ENCODE results near the gene ATXN7L1. TPM values are rescaled to one million over a fixed set of nuclear protein-coding genes. Genes with fewer than 3 reads are reported as not detected.

The ATXN7L1 gene
- total and polyA plus RNA-seq, 2 of the 4 experiments (the other 2 are of a cell fraction), result 3.5 to 4.3 TPM

GRCh38 chr7:105849122-105849855 is 27.1 kb downstream of the ATXN7L1 start:
- no peak overlapping the region for H3K23ac ChIP-seq (ENCODE audit: low read depth, low read length)
- no peak overlapping the region for H2BK20ac ChIP-seq (ENCODE audit: low read depth, low read length)
- no peak overlapping the region for H3K18ac ChIP-seq (ENCODE audit: low read depth, low read length)
- no peaks in the 10 kb centered on the region; the same call in 1 of the 2 replicates for H3K36me3 ChIP-seq (ENCODE audit: control insufficient read depth, insufficient read depth, low read length)
- H3K27me3 ChIP-seq (ENCODE audit: control insufficient read depth, insufficient read depth, low read length), result no peaks in the 10 kb centered on the region
- no peak overlapping the region for H3K4me3 ChIP-seq (ENCODE audit: insufficient read depth, low read depth, low read length)
- peaks cover 19 to 42% of the 10 kb centered on the region in 2 experiments for H3K79me1 ChIP-seq (ENCODE audit: low read depth in 1 of 2, low read length in 2 of 2)
- no peak overlapping the region for H3K4me2 ChIP-seq (ENCODE audit: low read depth, low read length)
- WGBS, 2 experiments (ENCODE audit: extremely low coverage in 2 of 2, insufficient read length in 1 of 2), result no CpG with 5 or more reads among the region's 6 CpGs
- H2BK5ac ChIP-seq (ENCODE audit: low read depth, low read length, poor library complexity, severe bottlenecking), result no peak overlapping the region
- in situ Hi-C loops (cut with MboI; ENCODE audit: low sequenced_read_pairs) (no loop called here), intact Hi-C loops (cut with micrococcal nuclease) (no loop called here), dilution Hi-C loops (cut with HindIII; ENCODE audit: low sequenced_read_pairs, unreplicated experiment) (no loop called here)
- peaks cover 15% of the 10 kb centered on the region for H3K4me1 ChIP-seq (ENCODE audit: control insufficient read depth, insufficient read depth, low read length)
- no TSS peak for BruUV-seq (replicated peaks)
- peaks cover 34% of the 10 kb centered on the region for H4K20me1 ChIP-seq (ENCODE audit: insufficient read depth, low read length)
- no peaks in the 10 kb centered on the region for H3K9me3 ChIP-seq (ENCODE audit: control insufficient read depth, insufficient read depth, low read length)
- ATAC-seq (ENCODE audit: low read depth), result no peak
- no peak overlapping the region for H4K91ac ChIP-seq (ENCODE audit: insufficient read depth, low read depth, low read length)
- ChIA-PET POLR2A (ENCODE audit: unreplicated experiment) (no interaction called here), CTCF (no interaction called here)
- DNase-seq, result no peak
- TF ChIP-seq RAD21 (IDR thresholded peaks at IDR 0.05; ENCODE audit: low read length) (no peak), FOS (IDR thresholded peaks at IDR 0.05; ENCODE audit: low read depth, low read length) (no peak), RFX5 (IDR thresholded peaks at IDR 0.05; ENCODE audit: low read depth, low read length) (no peak)
- H3K14ac ChIP-seq (replicated peaks; ENCODE audit: low read depth, low read length), result 0 out of 2 replicates have a peak overlapping the region, but pooled peaks have one; percentile 8
- no peak overlapping the region for H3K56ac ChIP-seq (ENCODE audit: extremely low read depth, insufficient read depth, low read length)
- H2BK120ac ChIP-seq (ENCODE audit: low read depth, low read length), result no peak overlapping the region
- H3K4ac ChIP-seq (ENCODE audit: low read depth, low read length), result no peak overlapping the region
- H2AK9ac ChIP-seq (replicated peaks; ENCODE audit: low read depth, low read length, poor library complexity), result peak overlapping the region; percentile 35
- no peak overlapping the region for H3K27ac ChIP-seq (ENCODE audit: insufficient read depth, low read length)
- no peak overlapping the region for H4K8ac ChIP-seq (ENCODE audit: low read depth in 2 of 2, low read length in 2 of 2)
- no peak overlapping the region for H3K9ac ChIP-seq (ENCODE audit: low read depth, low read length)
- H2BK15ac ChIP-seq (ENCODE audit: low read depth, low read length), result no peak overlapping the region
- no peak overlapping the region for H2AFZ ChIP-seq (replicated peaks; ENCODE audit: low read length, poor library complexity)
- H3K9me1 ChIP-seq (ENCODE audit: insufficient read depth, low read length), result peaks cover 23% of the 10 kb centered on the region; the same call in 1 of the 2 replicates
- H2AK5ac ChIP-seq (ENCODE audit: low read depth, low read length), result peak overlapping the region; percentile 30; the same call in 1 of the 2 replicates
- H4K5ac ChIP-seq (ENCODE audit: low read depth, low read length), result no peak overlapping the region

All from IMR-90 (cell line).